SKM-1 (cell line): ENCODE results near the gene NUDT4B.
"Not testable (repeated sequence)": the region's sequence is repeated elsewhere in the genome, so short reads cannot be mapped to it uniquely, and the experiment has no call there.

Experiments used
- DNase-seq: peaks from one replicate; lab custom pipeline; 2025; ENCODE audit not compliant: unreplicated experiment; lab: John Stamatoyannopoulos, UW

Gene NUDT4B

GRCh38 chr1:148748563-148749334, at the start of gene NUDT4B:
TSS of gene NUDT4B (plus strand) at chr1:148748774. CDS start at chr1:148748953, 179 bp downstream.
- DNase-seq: not testable (repeated sequence)

DNA sequence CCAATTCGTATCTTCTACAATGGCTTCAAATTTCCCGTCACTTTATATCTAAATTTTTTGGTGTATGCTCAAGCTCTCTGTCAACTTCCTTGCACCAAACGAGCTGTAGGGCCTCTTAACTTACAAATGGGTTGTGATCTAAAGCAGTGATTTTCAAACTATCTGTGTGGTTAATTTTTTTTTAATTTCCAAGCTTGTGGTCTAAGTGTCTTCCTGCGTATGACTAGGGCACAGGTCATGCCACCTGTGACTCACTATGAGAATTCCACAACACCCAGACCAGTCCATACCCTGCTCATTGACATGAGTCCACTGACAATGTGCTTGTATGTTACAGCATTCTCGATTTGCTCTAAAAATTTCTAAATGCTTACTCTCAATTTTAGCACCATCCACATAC, 49.2 kb upstream of the NUDT4B start:
- DNase-seq: not testable (repeated sequence)

- not testable (repeated sequence) for DNase-seq
These were observed 46.3 kb upstream of the NUDT4B start for GRCh38 chr1:148702242-148702641.

DNA sequence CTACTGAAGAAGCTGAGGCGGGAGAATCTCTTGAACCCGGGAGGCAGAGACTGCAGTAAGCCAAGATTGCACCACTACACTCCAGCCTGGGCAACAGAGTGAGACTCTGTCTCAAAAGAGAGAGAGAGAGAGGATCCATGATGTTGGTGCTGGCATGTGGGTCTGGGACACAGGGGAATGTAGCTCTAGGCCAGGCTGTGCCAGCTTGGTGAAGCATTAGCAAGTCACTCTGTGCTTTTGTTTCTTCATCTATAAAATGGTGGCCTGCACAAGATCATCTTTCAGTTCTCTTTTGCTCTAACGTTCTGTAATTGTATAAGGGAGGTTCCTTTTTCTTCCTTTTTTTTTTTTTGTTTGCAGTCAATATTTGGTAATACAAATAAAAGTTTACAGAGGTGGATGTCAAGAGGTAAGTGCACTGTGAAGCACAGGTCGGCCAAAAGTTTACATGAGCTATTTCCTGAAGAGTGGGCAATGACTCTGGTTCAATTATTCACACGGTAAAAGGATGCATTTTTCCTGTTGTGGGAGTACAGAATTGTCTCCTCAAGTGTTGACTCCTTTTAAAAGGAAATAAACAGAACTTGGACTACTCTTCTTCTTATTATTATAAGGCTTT, 44.5 kb upstream of the NUDT4B start:
- DNase-seq: not testable (repeated sequence)

DNA sequence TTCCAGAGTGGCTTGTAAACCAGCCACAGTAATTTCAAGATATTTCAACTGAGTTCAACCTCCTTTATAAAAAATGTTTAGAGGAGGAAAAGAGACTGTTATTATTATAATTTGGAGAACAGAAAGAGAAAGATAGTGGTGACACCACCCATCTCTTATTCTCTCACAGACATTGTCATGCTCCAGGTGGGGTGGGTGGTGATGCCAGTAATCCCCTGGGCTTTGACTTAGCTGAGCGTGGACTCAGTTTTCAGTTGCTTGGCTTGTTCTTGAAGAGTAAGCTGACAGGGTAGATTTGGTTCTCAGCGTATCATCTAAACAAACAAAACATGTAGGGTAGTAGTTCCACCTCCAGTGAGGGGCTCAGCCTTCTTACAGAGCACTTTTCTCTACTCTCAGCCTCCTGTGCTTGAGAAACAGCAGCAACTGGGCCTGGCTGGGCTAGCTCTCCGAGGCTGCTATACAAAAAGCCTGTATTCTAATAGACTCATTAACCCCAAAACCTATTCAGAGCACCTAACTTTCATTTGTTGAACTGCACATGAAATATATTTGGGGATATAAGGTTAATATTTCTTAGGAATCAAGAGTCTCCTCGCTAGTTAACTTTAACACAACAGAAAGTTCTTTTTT, 43.1 kb upstream of the NUDT4B start:
- DNase-seq: not testable (repeated sequence)

GRCh38 chr1:148708779-148709333, 39.7 kb upstream of the NUDT4B start:
- not testable (repeated sequence) for DNase-seq

DNA sequence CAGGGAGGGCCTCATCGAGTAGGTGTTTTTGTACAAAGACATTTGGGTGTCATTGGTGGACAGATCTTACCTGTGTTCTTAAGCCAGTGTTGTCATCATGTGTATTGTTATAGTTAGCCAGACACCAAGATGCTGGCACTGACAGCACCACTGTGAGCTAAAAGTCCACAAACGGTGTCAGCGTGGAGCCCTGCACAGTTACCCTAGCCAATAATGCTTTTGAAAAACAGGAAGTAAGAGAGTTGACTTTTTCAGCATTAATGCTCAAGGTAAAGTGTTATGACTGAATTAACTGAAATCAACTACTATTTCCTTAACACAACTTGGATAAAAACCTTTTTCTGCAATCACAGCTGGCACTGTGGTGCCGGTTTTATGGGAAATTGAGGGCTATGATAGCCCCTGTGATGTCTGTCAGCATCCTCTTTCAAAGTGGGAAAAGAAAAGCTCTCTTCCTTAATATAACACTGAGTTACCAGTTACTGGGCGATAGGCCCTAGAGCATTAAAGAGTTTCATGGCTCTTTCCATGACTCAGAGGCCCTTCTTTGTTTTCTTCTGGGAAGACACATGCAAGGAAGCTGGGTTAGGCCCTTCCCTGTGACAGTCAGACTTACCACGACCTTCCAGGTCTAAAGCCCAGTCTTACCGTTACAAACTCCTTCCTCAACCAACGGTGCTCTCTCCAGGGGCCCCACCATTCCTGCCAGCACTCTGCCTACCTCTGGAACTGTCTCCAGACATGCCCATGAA, 37.6 kb upstream of the NUDT4B start:
- DNase-seq: not testable (repeated sequence)

DNA sequence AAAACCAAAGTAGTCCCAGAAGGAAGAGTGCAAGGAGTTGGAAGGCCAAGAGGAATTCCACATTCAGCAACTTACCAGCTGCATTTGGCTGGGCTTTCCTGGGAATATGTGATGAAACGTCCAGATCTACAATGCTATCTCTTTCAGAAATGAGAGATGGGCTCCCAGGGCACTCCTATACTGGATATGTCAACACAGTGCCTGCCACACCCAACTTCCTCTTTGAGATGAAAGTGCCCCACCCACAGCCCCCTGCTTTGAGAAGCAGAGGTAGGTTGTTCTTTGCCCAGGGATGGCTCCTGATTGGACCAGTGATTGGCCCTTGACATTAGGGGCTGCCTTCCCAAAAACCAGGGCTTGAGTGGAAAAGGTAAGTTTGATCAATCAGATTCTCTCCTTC, 36.2 kb upstream of the NUDT4B start:
- not testable (repeated sequence) for DNase-seq

- not testable (repeated sequence) for DNase-seq
These were observed 33.1 kb upstream of the NUDT4B start for GRCh38 chr1:148715518-148715917.

DNA sequence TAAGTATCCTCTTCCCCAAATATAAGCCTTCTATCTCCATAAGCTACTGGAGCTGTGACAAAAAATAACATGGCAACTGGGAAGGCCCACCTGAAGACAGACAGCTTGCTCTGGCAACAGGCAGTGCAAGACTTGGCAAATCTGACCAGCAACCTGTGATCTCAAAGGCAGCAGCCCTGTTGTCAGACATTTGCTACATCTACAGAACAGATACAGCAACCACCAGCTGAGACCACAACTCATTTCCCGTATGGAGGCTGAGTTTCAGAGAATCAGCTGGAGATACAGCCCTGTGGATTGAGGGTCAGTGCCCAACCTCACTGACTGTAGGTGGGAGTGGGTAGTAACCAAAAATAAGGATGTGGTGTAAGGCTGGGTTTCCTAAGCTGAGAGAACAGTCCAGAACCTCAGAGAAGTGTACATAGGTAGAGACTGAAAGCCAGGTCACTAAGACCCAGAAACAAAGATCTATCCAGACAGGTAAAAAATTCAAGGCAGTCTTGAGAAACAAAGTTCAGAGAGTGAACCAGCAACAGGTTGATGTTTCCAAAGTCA, 31.5 kb upstream of the NUDT4B start:
- not testable (repeated sequence) for DNase-seq

GRCh38 chr1:148720918-148721317, 27.7 kb upstream of the NUDT4B start:
- not testable (repeated sequence) for DNase-seq

DNA sequence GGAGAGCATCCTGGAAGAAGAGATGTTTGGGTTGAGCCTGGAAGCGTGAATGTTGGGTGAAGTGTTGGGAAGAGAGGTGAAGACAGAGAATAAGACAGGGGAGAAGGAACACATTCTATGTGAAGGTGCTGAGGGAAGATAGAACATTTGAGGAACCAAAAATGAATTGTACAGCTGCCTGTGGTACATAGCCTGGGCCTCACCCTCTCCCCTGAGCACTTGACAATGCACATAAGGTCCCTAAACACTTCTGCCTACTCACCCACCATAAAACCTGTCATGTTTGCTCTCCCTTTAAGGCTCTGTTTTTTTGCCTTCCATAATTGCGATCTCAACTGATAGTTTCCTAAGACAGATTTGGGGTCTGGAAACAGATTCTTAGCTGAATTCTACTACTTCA, 25.8 kb upstream of the NUDT4B start:
- not testable (repeated sequence) for DNase-seq

GRCh38 chr1:148723515-148723914, 25.1 kb upstream of the NUDT4B start:
- not testable (repeated sequence) for DNase-seq

DNA sequence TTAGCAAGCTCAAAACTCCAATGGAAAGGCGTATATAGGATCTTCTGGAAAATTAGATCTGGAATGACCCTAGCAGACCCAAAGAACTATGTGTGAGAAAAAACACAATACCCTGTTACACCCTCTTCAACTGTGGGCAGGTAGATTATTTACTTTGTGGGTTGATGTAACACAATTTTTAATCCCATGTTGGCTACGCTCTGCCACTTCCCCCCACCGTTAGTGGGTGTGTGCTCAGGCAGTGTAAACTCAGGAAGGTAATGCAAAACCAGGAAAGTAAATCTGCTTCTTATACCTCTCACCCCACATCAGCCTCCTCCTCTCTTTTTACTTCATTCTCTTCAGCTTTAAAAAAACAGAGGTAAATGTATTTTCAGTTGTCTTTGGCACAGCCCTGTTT, 23.7 kb upstream of the NUDT4B start:
- DNase-seq: not testable (repeated sequence)

DNA sequence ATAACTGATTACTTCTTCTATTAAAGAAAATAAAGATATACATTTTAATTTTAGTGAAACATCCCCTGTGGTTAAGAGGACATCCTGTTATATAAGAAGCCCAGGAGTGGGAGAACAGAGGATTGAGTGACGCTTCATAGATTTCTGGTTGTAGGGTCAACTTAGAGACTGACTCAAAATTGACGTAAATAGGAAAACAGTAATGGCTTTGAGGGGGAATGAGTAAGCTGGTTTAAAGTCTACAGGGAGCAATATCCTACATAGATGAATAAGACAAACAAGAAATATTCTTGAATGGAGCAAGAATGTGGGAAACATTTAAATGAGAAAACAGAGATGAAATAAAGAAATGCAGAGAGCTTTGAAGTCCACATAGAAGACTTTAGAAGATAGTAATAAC, 20.7 kb upstream of the NUDT4B start:
- not testable (repeated sequence) for DNase-seq

DNA sequence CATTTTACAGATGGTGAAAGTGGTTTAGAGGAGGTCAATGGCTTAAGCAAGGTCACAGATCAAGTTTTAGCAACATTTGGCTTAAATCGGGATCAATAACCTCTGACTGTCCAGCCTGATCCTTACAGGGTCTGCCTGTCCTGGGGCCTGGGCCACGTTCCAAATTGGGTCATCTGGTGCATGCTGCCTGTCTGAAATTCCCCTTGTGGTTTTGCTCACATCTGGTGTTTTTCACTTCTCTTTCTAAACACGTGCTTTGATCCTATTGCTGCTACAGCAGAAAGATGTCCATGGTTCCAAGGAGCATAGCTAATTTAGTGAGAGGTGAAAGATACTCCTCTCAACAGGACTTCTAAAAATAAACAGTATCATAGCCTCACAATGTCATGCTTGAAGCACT, 19.4 kb upstream of the NUDT4B start:
- not testable (repeated sequence) for DNase-seq

DNA sequence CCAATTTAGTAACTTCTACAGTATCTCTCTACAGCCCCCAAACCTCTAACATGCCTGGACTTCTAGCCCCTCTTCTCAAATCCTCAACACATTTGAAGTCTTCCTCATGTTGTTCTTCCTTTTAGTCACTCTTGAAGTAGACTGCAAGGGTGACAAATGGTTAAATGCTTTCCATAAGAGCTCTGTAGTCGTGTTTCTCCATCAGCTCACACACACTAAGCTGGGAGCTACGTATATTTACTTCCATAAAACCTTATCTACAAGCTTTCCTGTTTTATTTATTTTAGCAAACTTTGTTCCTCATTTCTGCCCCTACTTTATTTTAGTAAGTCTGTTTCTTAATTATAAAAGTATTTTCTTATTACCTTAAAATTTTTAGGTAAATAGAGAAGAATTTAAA, 19.0 kb upstream of the NUDT4B start:
- not testable (repeated sequence) for DNase-seq

DNA sequence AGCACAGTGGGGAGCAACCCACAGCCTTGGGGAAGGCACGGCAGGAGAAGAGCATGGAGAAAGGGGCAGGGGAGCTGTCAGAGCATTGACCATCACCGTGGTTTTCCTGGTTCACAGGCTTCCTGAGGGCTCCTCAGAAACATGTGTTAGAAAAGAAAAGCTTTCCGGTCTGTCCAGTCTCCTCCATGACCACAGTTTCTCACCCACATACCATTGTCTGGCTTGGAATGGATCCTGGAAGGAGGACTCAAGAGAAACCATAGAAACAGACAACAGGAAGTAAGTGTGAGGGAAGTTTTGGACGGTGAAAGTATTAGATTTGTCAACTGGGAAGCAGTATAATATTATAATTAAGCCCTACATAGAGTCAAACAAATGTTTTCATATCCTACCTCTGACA, 16.3 kb upstream of the NUDT4B start:
- DNase-seq: not testable (repeated sequence)

GRCh38 chr1:148733585-148734310, 14.8 kb upstream of the NUDT4B start:
- DNase-seq: not testable (repeated sequence)

DNA sequence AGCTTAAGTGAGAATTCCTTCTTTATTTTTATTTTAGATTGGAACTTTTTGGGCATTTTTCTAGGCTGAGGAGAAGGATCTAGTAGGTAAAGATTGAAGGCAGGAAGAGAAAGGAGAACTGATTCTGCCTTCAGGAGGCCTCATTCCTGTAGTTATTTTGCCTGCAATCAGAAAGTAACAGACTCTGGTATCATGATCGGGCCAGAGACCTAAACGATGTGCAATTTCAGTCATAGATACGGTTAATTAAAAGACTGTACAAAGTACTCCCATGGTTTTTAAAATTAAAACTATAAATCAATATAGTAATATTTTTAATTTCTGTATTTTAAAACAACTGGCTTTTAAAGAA, 14.3 kb upstream of the NUDT4B start:
- not testable (repeated sequence) for DNase-seq
